ENCODE data around the gene SERTAD4.
A peak's percentile ranks its signal among the peaks of the same experiment; 100 is the strongest.
"Not testable (repeated sequence)": the region's sequence is repeated elsewhere in the genome, so short reads cannot be mapped to it uniquely, and the experiment has no call there.

Gene SERTAD4

GRCh38 chr1:210232511-210233215, at the start of gene SERTAD4:
SERTAD4 (plus strand) TSS chr1:210232796; CDS start chr1:210237961, 5,165 bp downstream.
- peak; percentile 68 for DNase-seq (ENCODE audit: low spot score)

- no peak for DNase-seq (ENCODE audit: low spot score)
Observed at GRCh38 chr1:210185063-210185462, 47.5 kb upstream of the SERTAD4 start.

- DNase-seq (ENCODE audit: low spot score): peak; percentile 34
Observed at GRCh38 chr1:210187849-210188606, 44.6 kb upstream of the SERTAD4 start.

DNA sequence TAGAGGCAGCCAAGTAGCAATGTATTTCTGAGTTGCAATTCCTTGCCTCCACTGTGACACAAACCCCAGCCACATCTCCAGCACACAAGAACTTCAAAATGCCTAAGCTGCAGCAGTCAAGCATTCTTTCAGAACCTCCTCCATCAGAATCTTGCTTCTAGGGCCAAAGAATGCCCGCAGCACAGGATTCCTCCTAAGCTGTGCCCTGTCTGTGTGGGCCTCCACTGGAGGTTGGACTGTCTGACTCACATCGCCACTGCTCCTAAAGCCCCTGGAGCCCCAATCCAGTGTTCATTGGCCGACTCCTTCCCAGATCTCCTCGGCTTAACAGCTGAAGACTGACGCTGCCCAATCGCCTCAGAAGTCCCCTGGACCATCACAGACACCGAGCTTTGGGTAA, 43.2 kb upstream of the SERTAD4 start:
- DNase-seq (ENCODE audit: low spot score): no peak

- DNase-seq (ENCODE audit: low spot score): no peak
Observed at GRCh38 chr1:210195635-210196160, 36.9 kb upstream of the SERTAD4 start.

DNA sequence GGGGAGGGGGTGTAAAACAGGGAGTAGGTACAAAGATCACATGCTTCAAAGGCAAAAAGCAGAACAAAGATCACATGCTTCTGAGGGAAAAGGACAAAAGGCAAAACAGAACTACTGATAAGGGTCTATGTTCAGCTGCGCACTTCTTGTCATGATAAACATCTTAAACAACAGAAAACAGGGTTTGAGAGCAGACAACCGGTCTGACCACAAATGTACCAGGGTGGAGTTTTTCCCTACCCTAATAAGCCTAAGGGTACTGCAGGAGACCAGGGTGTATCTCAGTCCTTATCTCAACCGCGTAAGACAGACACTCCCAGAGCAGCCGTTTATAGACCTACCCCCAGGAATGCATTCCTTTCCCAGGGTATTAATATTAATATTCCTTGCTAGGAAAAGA, 36.3 kb upstream of the SERTAD4 start:
- not testable (repeated sequence) for DNase-seq (ENCODE audit: low spot score)

- DNase-seq (ENCODE audit: low spot score): no peak
Observed at GRCh38 chr1:210198840-210199239, 33.8 kb upstream of the SERTAD4 start.

DNA sequence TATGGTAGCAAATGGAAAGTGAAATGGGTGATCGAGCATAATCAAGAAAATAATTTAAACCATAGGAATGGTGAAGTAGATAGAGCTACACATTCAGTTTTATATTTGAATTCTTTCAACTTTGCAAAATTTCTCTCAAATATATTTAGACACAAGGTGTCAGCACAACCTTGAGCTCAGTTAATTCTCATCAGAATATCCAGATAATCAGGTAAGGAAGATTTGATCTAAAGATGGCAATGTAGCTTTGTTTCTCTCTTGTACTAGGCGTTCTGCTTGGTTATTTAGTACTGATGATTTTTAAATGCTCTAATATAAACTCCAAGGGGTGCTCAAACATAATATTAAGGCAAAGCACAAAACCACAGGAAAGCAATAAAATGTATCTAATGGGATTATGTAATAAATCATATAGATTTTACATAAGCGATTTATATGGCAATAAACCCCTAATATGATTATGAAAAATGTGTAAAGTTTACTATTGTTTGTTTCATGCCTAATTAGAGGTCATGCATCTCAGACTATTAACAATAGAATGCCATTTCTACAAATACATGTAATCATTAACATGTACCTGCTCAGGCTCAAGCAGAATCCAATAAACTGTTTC, 32.4 kb upstream of the SERTAD4 start:
- DNase-seq (ENCODE audit: low spot score): no peak

- DNase-seq (ENCODE audit: low spot score): no peak
Observed at GRCh38 chr1:210201681-210202080, 30.9 kb upstream of the SERTAD4 start.

GRCh38 chr1:210207597-210208450, 24.8 kb upstream of the SERTAD4 start:
- no peak for DNase-seq (ENCODE audit: low spot score)

GRCh38 chr1:210213335-210213734, 19.3 kb upstream of the SERTAD4 start:
- DNase-seq (ENCODE audit: low spot score): no peak

GRCh38 chr1:210214573-210215409, 17.8 kb upstream of the SERTAD4 start:
- no peak for DNase-seq (ENCODE audit: low spot score)

GRCh38 chr1:210217482-210217881, 15.1 kb upstream of the SERTAD4 start:
- no peak for DNase-seq (ENCODE audit: low spot score)

DNA sequence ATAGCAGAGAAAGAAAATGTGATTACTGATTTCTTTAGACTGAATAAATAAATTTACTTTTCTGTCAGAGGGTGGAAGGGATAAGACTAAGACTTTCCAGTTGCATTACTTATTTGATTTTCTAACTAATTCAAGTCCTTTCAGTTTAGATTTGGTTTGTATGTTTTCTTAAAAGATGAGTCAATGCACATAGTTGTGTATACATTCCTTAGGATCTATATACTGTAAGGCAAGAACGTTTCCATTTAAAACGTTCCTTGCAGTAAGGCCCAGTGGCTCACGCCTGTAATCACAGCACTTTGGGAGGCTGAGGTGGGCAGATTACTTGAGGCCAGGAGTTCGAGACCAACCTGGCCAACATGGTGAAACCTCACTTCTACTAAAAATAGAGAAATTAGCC, 14.5 kb upstream of the SERTAD4 start:
- DNase-seq (ENCODE audit: low spot score): no peak

DNA sequence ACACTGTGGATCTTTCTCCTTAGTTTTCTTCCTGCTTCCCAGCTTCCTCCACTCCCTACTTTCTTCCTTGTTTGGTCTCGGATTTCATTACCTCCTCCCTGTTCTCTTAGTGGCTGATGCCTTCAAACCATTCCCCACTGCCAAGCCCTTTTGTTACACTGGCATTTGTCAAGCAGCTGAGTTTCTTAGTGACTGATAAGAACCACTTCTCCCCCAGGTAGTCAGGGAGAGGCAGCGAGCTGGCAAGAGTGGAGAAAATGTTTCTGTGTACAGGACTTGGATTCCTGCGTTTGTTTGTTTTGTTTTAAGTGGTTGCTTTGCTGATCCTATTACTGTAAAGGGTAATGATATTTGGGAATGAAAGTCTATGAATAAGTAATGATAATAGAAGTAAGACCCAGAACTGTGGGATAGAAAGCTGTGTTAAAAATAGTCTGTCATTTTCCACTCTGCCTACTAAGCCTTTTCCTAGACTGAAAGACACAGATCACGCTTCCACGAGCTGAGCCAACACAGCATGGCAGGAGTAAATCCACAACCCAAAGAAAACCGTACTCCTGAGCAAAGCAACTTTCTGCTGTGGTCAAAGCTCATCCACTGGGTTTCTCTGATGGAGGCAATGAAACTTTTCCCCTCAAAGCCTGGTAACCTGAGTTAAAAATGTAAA, 10.1 kb upstream of the SERTAD4 start:
- DNase-seq (ENCODE audit: low spot score): peak; percentile 50

- DNase-seq (ENCODE audit: low spot score): no peak
Observed at GRCh38 chr1:210223226-210223904, 9.2 kb upstream of the SERTAD4 start.

DNA sequence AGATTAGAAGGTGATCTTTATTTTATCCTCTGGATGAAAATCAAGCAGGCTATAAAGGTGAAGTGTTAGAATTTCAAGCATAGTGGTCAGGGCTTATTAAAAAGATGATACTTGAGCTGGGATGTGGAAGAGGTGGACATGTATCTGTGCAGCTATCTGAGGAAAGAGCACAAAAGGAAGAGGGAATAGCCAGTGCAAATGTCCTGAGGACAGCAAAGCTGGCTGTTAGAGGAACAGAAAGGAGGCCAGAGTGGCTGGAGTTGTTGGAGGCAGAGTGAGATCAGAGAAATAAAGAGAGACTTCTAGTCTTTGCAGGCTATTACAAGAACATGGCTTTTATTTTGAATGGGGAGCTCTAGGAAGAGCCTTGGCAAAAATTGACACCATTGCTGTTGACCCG, 4.4 kb upstream of the SERTAD4 start:
- no peak for DNase-seq (ENCODE audit: low spot score)

GRCh38 chr1:210230149-210230695, 2.4 kb upstream of the SERTAD4 start:
- DNase-seq (ENCODE audit: low spot score): no peak

DNA sequence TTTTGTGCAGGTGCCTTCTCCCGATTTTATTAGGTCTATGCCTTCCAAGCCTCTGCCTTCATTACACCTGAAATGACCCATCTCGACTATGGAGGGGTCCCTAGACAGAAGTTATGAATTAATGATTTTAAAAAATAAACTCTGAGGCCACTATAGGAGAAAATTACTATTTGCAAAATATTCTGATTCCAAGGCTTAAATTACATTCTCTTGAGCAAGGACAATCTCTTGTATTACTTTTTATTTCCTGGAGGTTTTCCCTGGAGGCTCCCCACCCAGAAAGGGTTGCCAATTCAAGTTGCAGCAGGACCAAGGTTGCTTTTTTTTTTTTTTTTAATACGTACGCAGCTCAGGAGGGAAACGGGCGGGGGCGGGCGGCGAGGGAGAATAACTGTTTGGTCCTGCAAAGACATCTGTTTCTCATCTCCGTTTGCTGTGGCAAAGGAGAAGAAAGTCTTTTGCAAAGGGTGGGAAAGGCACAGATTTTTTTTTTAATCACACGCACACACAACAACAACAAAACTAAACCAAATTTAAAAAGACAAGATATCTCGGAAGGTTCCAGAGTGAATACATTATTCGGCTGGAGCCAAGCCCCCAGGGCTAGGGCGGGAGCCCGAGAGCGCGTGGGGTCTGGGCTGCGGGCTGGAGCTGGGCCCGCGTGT, 618 bp upstream of the SERTAD4 start:
- DNase-seq (ENCODE audit: low spot score): no peak

Measured in LoVo (cell line).